ENCODE results near the gene WNT6. TPM values are rescaled to one million over a fixed set of nuclear protein-coding genes. Genes with fewer than 3 reads are reported as not detected.

The WNT6 gene
- total RNA-seq, 1 experiment from 2014 or later = 8.1 TPM

DNA sequence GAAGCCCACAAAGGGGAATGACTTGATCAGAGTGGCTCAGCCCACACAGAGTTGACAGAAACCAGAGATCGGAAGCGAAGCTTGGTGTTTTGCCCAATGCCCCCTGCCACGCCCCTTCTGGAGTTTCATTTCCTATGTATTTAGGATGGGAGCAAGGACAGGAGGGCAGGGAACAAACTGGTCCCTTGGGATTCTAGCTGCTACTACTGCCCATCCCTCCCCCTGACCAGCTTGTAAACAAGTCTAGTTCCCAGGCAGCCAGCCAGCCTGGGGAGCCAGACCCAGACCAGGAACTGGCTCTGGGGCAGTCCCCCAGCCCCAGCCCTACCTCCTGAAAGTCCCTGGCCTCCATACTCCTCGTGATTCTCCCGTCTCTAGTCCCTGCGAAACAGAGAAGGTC is 8.3 kb downstream of the WNT6 start:
- H3K4me3 ChIP-seq (ENCODE audit: low read depth in 2 of 2, low read length in 2 of 2) = no peak overlapping the region
- no peaks in the 10 kb centered on the region for H3K36me3 ChIP-seq (ENCODE audit: control insufficient read depth, insufficient read depth, low read length)
- H3K9me3 ChIP-seq (ENCODE audit: control insufficient read depth, insufficient read depth, low read depth, low read length) = no peaks in the 10 kb centered on the region
- no peak overlapping the region for H3K27ac ChIP-seq (ENCODE audit: low read length)
- BruUV-seq (replicated peaks) = no TSS peak
- intact Hi-C loops (cut with micrococcal nuclease; ENCODE audit: unreplicated experiment) = no loop called here
- in situ Hi-C loops (cut with HindIII; ENCODE audit: low pct_unique_long_range_greater_than_20kb, low sequenced_read_pairs) = no loop called here
- TF ChIP-seq, protein P1, sequence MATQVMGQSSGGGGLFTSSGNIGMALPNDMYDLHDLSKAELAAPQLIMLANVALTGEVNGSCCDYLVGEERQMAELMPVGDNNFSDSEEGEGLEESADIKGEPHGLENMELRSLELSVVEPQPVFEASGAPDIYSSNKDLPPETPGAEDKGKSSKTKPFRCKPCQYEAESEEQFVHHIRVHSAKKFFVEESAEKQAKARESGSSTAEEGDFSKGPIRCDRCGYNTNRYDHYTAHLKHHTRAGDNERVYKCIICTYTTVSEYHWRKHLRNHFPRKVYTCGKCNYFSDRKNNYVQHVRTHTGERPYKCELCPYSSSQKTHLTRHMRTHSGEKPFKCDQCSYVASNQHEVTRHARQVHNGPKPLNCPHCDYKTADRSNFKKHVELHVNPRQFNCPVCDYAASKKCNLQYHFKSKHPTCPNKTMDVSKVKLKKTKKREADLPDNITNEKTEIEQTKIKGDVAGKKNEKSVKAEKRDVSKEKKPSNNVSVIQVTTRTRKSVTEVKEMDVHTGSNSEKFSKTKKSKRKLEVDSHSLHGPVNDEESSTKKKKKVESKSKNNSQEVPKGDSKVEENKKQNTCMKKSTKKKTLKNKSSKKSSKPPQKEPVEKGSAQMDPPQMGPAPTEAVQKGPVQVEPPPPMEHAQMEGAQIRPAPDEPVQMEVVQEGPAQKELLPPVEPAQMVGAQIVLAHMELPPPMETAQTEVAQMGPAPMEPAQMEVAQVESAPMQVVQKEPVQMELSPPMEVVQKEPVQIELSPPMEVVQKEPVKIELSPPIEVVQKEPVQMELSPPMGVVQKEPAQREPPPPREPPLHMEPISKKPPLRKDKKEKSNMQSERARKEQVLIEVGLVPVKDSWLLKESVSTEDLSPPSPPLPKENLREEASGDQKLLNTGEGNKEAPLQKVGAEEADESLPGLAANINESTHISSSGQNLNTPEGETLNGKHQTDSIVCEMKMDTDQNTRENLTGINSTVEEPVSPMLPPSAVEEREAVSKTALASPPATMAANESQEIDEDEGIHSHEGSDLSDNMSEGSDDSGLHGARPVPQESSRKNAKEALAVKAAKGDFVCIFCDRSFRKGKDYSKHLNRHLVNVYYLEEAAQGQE (IDR thresholded peaks at IDR 0.05; ENCODE audit: insufficient read depth in 1 of 2, low read depth in 2 of 2, low read length in 1 of 2) = no peak
- no peak for TF ChIP-seq TCF7L2 (IDR thresholded peaks at IDR 0.05; ENCODE audit: low read depth, low read length)
- TF ChIP-seq POLR2AphosphoS5 (IDR thresholded peaks at IDR 0.05; ENCODE audit: low read depth, low read length) = no peak
- TF ChIP-seq, protein P2, sequence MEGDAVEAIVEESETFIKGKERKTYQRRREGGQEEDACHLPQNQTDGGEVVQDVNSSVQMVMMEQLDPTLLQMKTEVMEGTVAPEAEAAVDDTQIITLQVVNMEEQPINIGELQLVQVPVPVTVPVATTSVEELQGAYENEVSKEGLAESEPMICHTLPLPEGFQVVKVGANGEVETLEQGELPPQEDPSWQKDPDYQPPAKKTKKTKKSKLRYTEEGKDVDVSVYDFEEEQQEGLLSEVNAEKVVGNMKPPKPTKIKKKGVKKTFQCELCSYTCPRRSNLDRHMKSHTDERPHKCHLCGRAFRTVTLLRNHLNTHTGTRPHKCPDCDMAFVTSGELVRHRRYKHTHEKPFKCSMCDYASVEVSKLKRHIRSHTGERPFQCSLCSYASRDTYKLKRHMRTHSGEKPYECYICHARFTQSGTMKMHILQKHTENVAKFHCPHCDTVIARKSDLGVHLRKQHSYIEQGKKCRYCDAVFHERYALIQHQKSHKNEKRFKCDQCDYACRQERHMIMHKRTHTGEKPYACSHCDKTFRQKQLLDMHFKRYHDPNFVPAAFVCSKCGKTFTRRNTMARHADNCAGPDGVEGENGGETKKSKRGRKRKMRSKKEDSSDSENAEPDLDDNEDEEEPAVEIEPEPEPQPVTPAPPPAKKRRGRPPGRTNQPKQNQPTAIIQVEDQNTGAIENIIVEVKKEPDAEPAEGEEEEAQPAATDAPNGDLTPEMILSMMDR (IDR thresholded peaks at IDR 0.05) = no peak
- TF ChIP-seq SIN3A (IDR thresholded peaks at IDR 0.05; ENCODE audit: borderline replicate concordance, insufficient read depth, low read depth, low read length) = no peak
- no peak for ATAC-seq
- no peaks in the 10 kb centered on the region for H3K27me3 ChIP-seq (ENCODE audit: control insufficient read depth, insufficient read depth, low read length)
- DNase-seq (ENCODE audit: low read depth, low spot score) = no peak
- ChIA-PET POLR2A (no interaction called here), CTCF (no interaction called here)
- H3K4me1 ChIP-seq (ENCODE audit: control insufficient read depth, insufficient read depth, low read length) = no peaks in the 10 kb centered on the region; the same call in 1 of the 2 replicates

DNA sequence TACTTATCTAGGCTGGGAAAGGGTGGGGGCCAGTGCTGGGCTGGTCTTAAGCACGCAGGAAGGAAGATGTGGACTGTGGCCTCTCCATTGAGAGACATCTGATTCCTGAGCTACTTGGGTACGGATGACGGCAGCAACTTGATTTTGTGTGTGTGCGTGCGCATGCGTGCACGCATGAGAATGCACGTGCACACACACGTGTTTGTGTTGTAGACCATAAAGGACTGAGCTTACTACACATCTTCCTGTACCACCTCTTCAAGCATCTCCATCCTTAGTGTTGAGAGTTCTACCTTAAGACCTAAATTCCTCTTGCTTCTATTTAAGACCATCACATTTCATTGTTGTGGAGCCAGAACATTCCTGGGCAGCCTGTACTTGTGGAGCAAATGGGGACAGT is 9.5 kb downstream of the WNT6 start:
- Histone ChIP-seq H3K36me3 (ENCODE audit: control insufficient read depth, insufficient read depth, low read length) (no peaks in the 10 kb centered on the region), H3K4me1 (ENCODE audit: control insufficient read depth, insufficient read depth, low read length) (no peaks in the 10 kb centered on the region; the same call in 1 of the 2 replicates), H3K9me3 (ENCODE audit: control insufficient read depth, insufficient read depth, low read depth, low read length) (no peaks in the 10 kb centered on the region), H3K27me3 (ENCODE audit: control insufficient read depth, insufficient read depth, low read length) (no peaks in the 10 kb centered on the region), H3K27ac (ENCODE audit: low read length) (no peak overlapping the region), H3K4me3 (ENCODE audit: low read depth in 2 of 2, low read length in 2 of 2) (no peak overlapping the region)
- BruUV-seq (replicated peaks) = no TSS peak
- ChIA-PET POLR2A (interaction anchor here (0.5 kb wide), 1 partner anchor 45 kb away, joined by 8 read pairs; no protein-coding TSS in a partner anchor), CTCF (interaction anchor here (1.0 kb wide), 1 partner anchor 141 kb away, joined by 3 read pairs; no protein-coding TSS in a partner anchor)
- in situ Hi-C loops (cut with HindIII; ENCODE audit: low pct_unique_long_range_greater_than_20kb, low sequenced_read_pairs) (no loop called here), intact Hi-C loops (cut with micrococcal nuclease; ENCODE audit: unreplicated experiment) (no loop called here)
- ATAC-seq (no peak), DNase-seq (ENCODE audit: low read depth, low spot score) (no peak)
- TF ChIP-seq, protein P1 (IDR thresholded peaks at IDR 0.05; ENCODE audit: insufficient read depth in 1 of 2, low read depth in 2 of 2, low read length in 1 of 2) = no peak
- TF ChIP-seq, protein P2 (IDR thresholded peaks at IDR 0.05) = no peak
- TF ChIP-seq TCF7L2 (IDR thresholded peaks at IDR 0.05; ENCODE audit: low read depth, low read length) (no peak), POLR2AphosphoS5 (IDR thresholded peaks at IDR 0.05; ENCODE audit: low read depth, low read length) (no peak), SIN3A (IDR thresholded peaks at IDR 0.05; ENCODE audit: borderline replicate concordance, insufficient read depth, low read depth, low read length) (no peak)
